Mesenchymal stem cell (in vitro differentiated cells and primary cell): ENCODE measurements around the gene WFDC1.

Source experiments
- DNase-seq: peaks from one replicate; pipeline ENCODE4 v3.0.0-alpha.2; 2013
- H2AFZ ChIP-seq: one replicate; pipeline ENCODE4 v1.6.1; 2013; ENCODE audit warnings: low read depth, mild to moderate bottlenecking, control low read depth, inconsistent platforms, low read length, moderate library complexity
- H2AK5ac ChIP-seq: 2 replicates; pipeline ENCODE4 v1.6.1; 2013; ENCODE audit warnings: low read length, moderate library complexity, mild to moderate bottlenecking, inconsistent platforms; ENCODE audit not compliant: severe bottlenecking
- H2BK120ac ChIP-seq: one replicate; pipeline ENCODE4 v1.6.1; 2013; ENCODE audit warnings: low read depth, mild to moderate bottlenecking, inconsistent platforms, low read length, moderate library complexity
- H2BK12ac ChIP-seq, 2 experiments: one replicate each; pipeline ENCODE4 v1.6.1; 2013; ENCODE audit warnings: inconsistent platforms in 2 of 2, low read length in 2 of 2, mild to moderate bottlenecking in 2 of 2, moderate library complexity in 2 of 2, control low read depth in 1 of 2
- H2BK15ac ChIP-seq: one replicate; pipeline ENCODE4 v1.6.1; 2013; ENCODE audit warnings: mild to moderate bottlenecking, low read depth, inconsistent platforms; ENCODE audit not compliant: poor library complexity, severe bottlenecking
- H2BK5ac ChIP-seq: 2 replicates; pipeline ENCODE4 v1.6.1; 2013; ENCODE audit warnings: low read depth, mild to moderate bottlenecking, low read length, control low read depth, inconsistent platforms; ENCODE audit not compliant: poor library complexity, severe bottlenecking
- H3K14ac ChIP-seq, 2 experiments: one replicate each; pipeline ENCODE4 v1.6.1; 2013; ENCODE audit warnings: inconsistent platforms in 2 of 2, low read length in 2 of 2, control low read depth in 1 of 2, mild to moderate bottlenecking in 1 of 2, moderate library complexity in 1 of 2
- H3K18ac ChIP-seq, 2 experiments: one replicate each; pipeline ENCODE4 v1.6.1; 2013; ENCODE audit warnings: inconsistent platforms in 2 of 2, low read length in 2 of 2, control low read depth in 1 of 2, low read depth in 1 of 2, mild to moderate bottlenecking in 1 of 2
- H3K23ac ChIP-seq, 2 experiments: one replicate each; pipeline ENCODE4 v1.6.1; 2013; ENCODE audit warnings: inconsistent platforms in 2 of 2, low read length in 2 of 2, mild to moderate bottlenecking in 2 of 2, moderate library complexity in 2 of 2, control low read depth in 1 of 2
- H3K27ac ChIP-seq: 2 replicates; pipeline ENCODE4 v1.5.1; 2013; ENCODE audit warnings: mild to moderate bottlenecking, moderate library complexity, low read length, control low read depth, inconsistent platforms; ENCODE audit not compliant: poor library complexity, severe bottlenecking
- H3K27me3 ChIP-seq, 2 experiments: 2 replicates each; pipeline versions ENCODE4 v1.6.1 to v1.7.0; 2013; ENCODE audit warnings: low read length in 2 of 2, mild to moderate bottlenecking in 2 of 2, moderate library complexity in 2 of 2, control low read depth in 1 of 2, inconsistent platforms in 1 of 2; ENCODE audit not compliant: control insufficient read depth in 1 of 2, insufficient read depth in 1 of 2
- H3K36me3 ChIP-seq, 2 experiments: 2 replicates each; pipeline versions ENCODE4 v1.6.1 to v1.7.0; 2013; ENCODE audit warnings: low read length in 2 of 2, control low read depth in 1 of 2, inconsistent platforms in 1 of 2, low read depth in 1 of 2, mild to moderate bottlenecking in 1 of 2; ENCODE audit not compliant: insufficient read depth in 2 of 2, control insufficient read depth in 1 of 2
- H3K4ac ChIP-seq, 2 experiments: one replicate each; pipeline ENCODE4 v1.6.1; 2013; ENCODE audit warnings: inconsistent platforms in 2 of 2, low read length in 2 of 2, mild to moderate bottlenecking in 2 of 2, moderate library complexity in 2 of 2, control low read depth in 1 of 2, low read depth in 1 of 2
- H3K4me1 ChIP-seq: 2 replicates; pipeline ENCODE4 v1.6.1; 2013; ENCODE audit warnings: low read depth, low read length, control low read depth; ENCODE audit not compliant: control insufficient read depth, insufficient read depth
- H3K4me2 ChIP-seq: 2 replicates; pipeline ENCODE4 v1.6.1; 2013; ENCODE audit warnings: low read length, mild to moderate bottlenecking, inconsistent platforms; ENCODE audit not compliant: poor library complexity, severe bottlenecking
- H3K4me3 ChIP-seq, 2 experiments: 2 replicates each; pipeline versions ENCODE4 v1.5.1 to v1.7.0; 2013; ENCODE audit warnings: low read length in 2 of 2, mild to moderate bottlenecking in 2 of 2, control low read depth in 1 of 2, low read depth in 1 of 2; ENCODE audit not compliant: insufficient read depth in 1 of 2
- H3K79me1 ChIP-seq: replicated peaks from 2 replicates; pipeline ENCODE4 v1.6.1; 2013; ENCODE audit warnings: mild to moderate bottlenecking, control low read depth, low read length, inconsistent platforms; ENCODE audit not compliant: poor library complexity, severe bottlenecking
- H3K9ac ChIP-seq: 2 replicates; pipeline ENCODE4 v1.7.0; 2013; ENCODE audit warnings: mild to moderate bottlenecking, low read length, moderate library complexity
- H3K9me3 ChIP-seq: 2 replicates; pipeline ENCODE4 v1.7.0; 2013; ENCODE audit warnings: mild to moderate bottlenecking, low read length; ENCODE audit not compliant: control insufficient read depth
- H4K8ac ChIP-seq: one replicate; pipeline ENCODE4 v1.6.1; 2013; ENCODE audit warnings: inconsistent platforms, mild to moderate bottlenecking, low read length, moderate library complexity
- H4K91ac ChIP-seq: one replicate; pipeline ENCODE4 v1.6.1; 2013; ENCODE audit warnings: mild to moderate bottlenecking, low read length, inconsistent platforms
- WGBS: methylation state at CpG from one replicate; pipeline ENCODE4 v1.1.7; 2013; ENCODE audit warnings: mixed read lengths; 5-methylcytosine and 5-hydroxymethylcytosine counted together

Gene WFDC1

DNA sequence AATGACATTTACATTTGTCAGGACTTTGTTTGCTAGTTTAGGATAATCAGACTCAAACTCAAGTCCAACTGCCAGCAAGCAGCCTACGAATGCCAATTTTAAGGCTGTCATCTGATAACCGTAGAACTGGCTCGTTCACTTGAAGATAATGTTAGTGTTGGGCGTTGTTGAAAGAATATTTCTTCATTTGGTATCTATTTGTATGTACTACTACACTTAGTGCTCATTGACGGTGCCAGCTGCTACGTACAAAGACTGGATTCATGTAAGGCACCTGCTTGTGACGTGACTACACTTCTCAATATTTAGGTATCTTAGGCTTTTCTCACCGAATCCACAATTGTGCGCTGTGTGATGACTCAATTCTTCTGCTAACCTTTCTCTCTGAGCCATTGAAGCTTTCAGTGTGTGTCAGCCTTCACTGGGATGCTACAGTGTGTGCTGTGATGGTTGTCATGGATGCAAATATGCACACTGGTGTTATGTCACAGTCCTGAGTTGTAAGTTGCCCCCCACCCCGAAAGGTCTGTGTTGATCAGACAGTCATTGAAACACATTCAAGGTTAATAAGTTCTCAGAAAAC lies 79.3 kb downstream of the WFDC1 start:
- no peak overlapping the region for H3K23ac ChIP-seq
- H2AK5ac ChIP-seq, result no peak overlapping the region
- no peaks in the 10 kb centered on the region for H3K36me3 ChIP-seq
- H3K9ac ChIP-seq, result no peak overlapping the region
- H2BK15ac ChIP-seq, result no peak overlapping the region
- no peak overlapping the region for H4K91ac ChIP-seq
- no peak overlapping the region for H3K27ac ChIP-seq
- no peaks in the 10 kb centered on the region for H3K79me1 ChIP-seq
- H2BK120ac ChIP-seq, result no peak overlapping the region
- WGBS, result 78% methylated on average over 7 of the region's 10 CpGs
- H2BK12ac ChIP-seq, result no peak overlapping the region
- no peak overlapping the region for H3K18ac ChIP-seq
- H3K4ac ChIP-seq, result no peak overlapping the region
- H2BK5ac ChIP-seq, result no peak overlapping the region
- no peak overlapping the region for H2AFZ ChIP-seq
- H3K4me1 ChIP-seq, result no peaks in the 10 kb centered on the region
- H3K4me2 ChIP-seq, result no peak overlapping the region
- H3K27me3 ChIP-seq, result peaks cover 57 to 82% of the 10 kb centered on the region in 2 experiments
- no peak for DNase-seq
- no peak overlapping the region for H3K14ac ChIP-seq
- H3K9me3 ChIP-seq, result no peaks in the 10 kb centered on the region
- H3K4me3 ChIP-seq, result no peak overlapping the region
- no peak overlapping the region for H4K8ac ChIP-seq

DNA sequence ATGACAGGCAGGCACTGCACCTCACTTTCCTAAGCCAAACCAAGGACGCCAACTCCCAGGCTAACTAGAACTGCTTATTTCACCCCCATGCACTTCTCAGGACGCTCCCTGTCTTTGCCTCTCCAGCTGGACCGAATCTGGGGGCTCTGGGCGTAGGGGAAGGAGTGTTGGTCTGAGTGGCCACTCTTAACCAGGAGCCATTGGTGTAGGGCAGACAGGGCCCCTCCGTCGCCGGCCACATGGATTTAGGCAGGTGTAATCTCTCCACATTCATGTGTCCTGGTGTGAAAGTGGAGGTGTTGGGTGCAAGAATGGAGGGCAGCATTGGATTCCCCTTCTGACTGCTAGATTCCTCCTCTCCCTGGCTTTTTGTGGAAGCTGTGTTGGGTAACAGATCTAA lies 83.4 kb downstream of the WFDC1 start:
- Histone ChIP-seq H3K18ac (no peak overlapping the region), H2BK15ac (no peak overlapping the region), H2AK5ac (no peak overlapping the region), H3K23ac (no peak overlapping the region), H3K79me1 (no peaks in the 10 kb centered on the region), H3K4ac (no peak overlapping the region), H3K14ac (no peak overlapping the region), H2BK12ac (no peak overlapping the region), H2BK120ac (no peak overlapping the region), H3K4me1 (no peaks in the 10 kb centered on the region), H3K27ac (no peak overlapping the region), H3K4me3 (no peak overlapping the region), H3K36me3 (no peaks in the 10 kb centered on the region), H3K27me3 (peaks cover 36 to 70% of the 10 kb centered on the region in 2 experiments), H3K9ac (no peak overlapping the region), H3K4me2 (no peak overlapping the region), H4K8ac (no peak overlapping the region), H2AFZ (no peak overlapping the region), H4K91ac (no peak overlapping the region), H2BK5ac (no peak overlapping the region), H3K9me3 (no peaks in the 10 kb centered on the region)
- 82% methylated on average over 6 of the region's 7 CpGs for WGBS
- no peak for DNase-seq

DNA sequence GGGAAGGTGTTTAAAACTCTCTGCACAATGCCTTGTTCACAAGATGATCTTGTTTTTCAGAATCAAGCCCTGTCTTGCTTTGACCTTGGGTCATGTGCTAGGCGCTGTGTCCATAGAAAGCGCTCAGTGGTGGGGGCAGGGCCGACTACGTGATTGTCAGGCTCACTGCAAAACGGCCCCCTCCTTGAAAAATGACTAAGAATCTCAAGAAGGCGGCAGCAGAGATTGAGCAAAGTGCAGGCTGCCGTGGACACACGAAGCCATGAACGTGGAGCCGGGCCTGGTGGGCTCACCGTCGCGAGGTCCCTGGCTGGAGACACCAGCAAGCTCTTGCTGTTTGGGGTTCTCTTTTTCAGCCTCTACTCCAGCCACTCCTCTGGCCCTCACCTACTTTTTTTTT lies 83.9 kb downstream of the WFDC1 start:
- no peak for DNase-seq
- H4K91ac ChIP-seq, result no peak overlapping the region
- no peak overlapping the region for H3K23ac ChIP-seq
- H3K4me1 ChIP-seq, result no peaks in the 10 kb centered on the region
- H3K36me3 ChIP-seq, result no peaks in the 10 kb centered on the region
- no peak overlapping the region for H4K8ac ChIP-seq
- no peak overlapping the region for H2AFZ ChIP-seq
- no peak overlapping the region for H2BK12ac ChIP-seq
- peaks cover 36 to 72% of the 10 kb centered on the region in 2 experiments for H3K27me3 ChIP-seq
- H2BK120ac ChIP-seq, result no peak overlapping the region
- H3K4ac ChIP-seq, result no peak overlapping the region
- no peaks in the 10 kb centered on the region for H3K79me1 ChIP-seq
- no peak overlapping the region for H3K27ac ChIP-seq
- no peak overlapping the region for H3K14ac ChIP-seq
- no peak overlapping the region for H3K4me3 ChIP-seq
- no peak overlapping the region for H2AK5ac ChIP-seq
- H2BK5ac ChIP-seq, result no peak overlapping the region
- no peak overlapping the region for H3K18ac ChIP-seq
- H3K9me3 ChIP-seq, result no peaks in the 10 kb centered on the region
- H3K9ac ChIP-seq, result no peak overlapping the region
- no peak overlapping the region for H3K4me2 ChIP-seq
- 80% methylated on average over 13 of the region's 13 CpGs for WGBS
- no peak overlapping the region for H2BK15ac ChIP-seq

DNA sequence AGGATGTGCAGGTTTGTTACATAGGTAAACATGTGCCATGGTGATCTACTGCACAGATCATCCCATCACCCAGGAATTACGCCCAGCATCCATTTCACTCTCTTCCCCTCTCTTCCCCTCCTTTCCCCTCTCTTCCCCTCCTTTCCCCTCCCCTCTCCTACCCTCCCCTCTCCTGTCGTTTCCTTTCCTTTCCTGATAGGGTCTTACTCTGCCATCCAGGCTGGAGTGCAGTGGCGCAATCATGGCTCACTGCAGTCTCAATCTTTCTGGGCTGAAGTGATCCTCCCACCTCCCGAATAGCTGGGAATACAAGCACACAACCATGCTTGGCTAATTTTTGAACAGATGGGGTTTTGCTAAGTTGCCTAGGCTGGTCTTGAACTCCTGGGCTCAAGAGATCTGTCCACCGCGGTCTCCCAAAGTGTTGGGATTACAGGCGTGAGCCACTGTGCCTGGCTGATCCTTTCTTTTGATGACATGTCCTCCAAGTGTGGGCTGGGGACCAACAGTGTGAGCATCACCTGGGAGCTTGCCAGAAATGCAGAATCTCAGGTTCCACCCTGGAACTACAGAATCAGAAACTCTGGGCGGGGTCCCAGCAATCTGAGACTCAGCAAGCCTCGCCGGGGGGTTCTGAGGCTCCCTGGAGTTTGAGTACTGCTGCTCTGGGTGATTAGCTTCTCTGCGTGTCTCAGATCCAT lies 84.5 kb downstream of the WFDC1 start:
- H3K9me3 ChIP-seq, result peaks cover 3% of the 10 kb centered on the region
- no peak overlapping the region for H4K91ac ChIP-seq
- no peak overlapping the region for H2AK5ac ChIP-seq
- 70% methylated on average over 11 of the region's 11 CpGs for WGBS
- no peak overlapping the region for H3K4me3 ChIP-seq
- no peak overlapping the region for H2BK5ac ChIP-seq
- DNase-seq, result no peak
- H2AFZ ChIP-seq, result no peak overlapping the region
- H3K23ac ChIP-seq, result no peak overlapping the region
- no peak overlapping the region for H2BK120ac ChIP-seq
- H3K9ac ChIP-seq, result no peak overlapping the region
- H2BK12ac ChIP-seq, result no peak overlapping the region
- no peak overlapping the region for H3K14ac ChIP-seq
- peaks cover 30 to 69% of the 10 kb centered on the region in 2 experiments for H3K27me3 ChIP-seq
- no peak overlapping the region for H3K4me2 ChIP-seq
- no peak overlapping the region for H3K27ac ChIP-seq
- no peaks in the 10 kb centered on the region for H3K79me1 ChIP-seq
- H3K18ac ChIP-seq, result no peak overlapping the region
- no peaks in the 10 kb centered on the region for H3K4me1 ChIP-seq
- H3K4ac ChIP-seq, result no peak overlapping the region
- H2BK15ac ChIP-seq, result no peak overlapping the region
- H3K36me3 ChIP-seq, result no peaks in the 10 kb centered on the region
- H4K8ac ChIP-seq, result no peak overlapping the region
